ENCODE measurements around the gene DTNB.
"Not testable (repeated sequence)": the region's sequence is repeated elsewhere in the genome, so short reads cannot be mapped to it uniquely, and the experiment has no call there.

The DTNB gene

GRCh38 chr2:25620077-25620476 lies 53.3 kb downstream of the DTNB start:
- FAIRE-seq = no peak

GRCh38 chr2:25619185-25619584 lies 54.2 kb downstream of the DTNB start:
- FAIRE-seq = no peak

GRCh38 chr2:25618676-25619075 lies 54.7 kb downstream of the DTNB start:
- peak; percentile 100 for FAIRE-seq

- no peak for FAIRE-seq
Observed at GRCh38 chr2:25617948-25618646, 55.3 kb downstream of the DTNB start.

DNA sequence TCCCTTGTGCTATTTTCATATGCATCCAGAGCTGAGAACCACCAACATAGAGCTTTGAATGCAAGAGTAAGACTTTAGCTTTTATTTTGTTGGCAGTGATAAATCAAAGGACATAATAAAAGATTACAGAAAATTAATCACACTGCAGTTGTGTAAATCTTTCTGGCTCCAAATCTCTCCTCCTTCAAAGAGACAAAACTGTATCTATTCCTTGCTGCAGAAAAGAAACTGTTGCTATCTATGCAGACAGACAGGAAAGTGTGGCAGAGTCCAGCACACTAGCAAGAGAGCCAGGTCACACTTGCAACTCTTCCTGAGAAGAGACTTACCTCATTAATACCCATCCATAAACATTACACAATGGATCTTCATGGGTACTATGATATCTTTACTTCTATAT lies 57.5 kb downstream of the DTNB start:
- no peak for FAIRE-seq

DNA sequence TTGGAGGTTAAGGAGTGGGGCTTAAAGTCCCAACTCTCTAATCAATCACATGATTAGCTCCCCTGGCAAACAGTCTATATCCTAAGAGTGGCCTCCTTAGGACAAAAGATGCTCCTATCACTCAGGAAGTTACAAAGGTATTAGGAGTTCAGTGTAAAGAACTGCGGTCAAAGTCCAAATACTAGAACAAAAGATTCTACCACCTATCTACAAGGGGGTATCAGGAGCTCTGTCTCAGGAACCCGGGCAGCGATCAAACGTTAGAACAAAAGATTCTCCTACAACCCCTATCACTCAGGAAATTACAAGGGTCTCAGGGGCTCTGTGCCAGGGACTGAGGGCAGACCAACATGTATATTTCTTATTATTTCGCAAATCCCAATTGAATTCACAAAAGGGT lies 58.0 kb downstream of the DTNB start:
- FAIRE-seq = no peak

- no peak for FAIRE-seq
Observed at GRCh38 chr2:25614711-25615110, 58.7 kb downstream of the DTNB start.

- FAIRE-seq = no peak
Observed at GRCh38 chr2:25608718-25609117, 64.7 kb downstream of the DTNB start.

DNA sequence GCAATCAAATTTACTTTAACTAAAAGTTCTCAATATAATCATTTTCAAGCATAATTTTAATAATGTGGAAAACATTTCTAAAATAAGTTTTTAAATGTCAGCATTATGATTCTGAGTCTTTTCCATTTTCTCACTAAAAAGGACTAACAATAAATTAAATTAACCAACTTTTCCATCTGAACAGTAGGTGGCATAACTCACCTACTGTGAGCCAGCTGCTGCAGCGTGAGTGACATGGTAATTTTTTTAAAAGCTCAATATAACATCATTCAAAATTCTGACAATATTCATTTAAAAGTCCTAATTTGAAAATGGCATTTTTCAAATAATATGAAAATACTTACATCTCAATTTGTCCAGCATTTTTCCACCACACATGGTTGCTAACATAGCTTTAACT lies 66.5 kb downstream of the DTNB start:
- FAIRE-seq = peak; percentile 87

GRCh38 chr2:25602333-25602723 lies 71.0 kb downstream of the DTNB start:
- FAIRE-seq = no peak

DNA sequence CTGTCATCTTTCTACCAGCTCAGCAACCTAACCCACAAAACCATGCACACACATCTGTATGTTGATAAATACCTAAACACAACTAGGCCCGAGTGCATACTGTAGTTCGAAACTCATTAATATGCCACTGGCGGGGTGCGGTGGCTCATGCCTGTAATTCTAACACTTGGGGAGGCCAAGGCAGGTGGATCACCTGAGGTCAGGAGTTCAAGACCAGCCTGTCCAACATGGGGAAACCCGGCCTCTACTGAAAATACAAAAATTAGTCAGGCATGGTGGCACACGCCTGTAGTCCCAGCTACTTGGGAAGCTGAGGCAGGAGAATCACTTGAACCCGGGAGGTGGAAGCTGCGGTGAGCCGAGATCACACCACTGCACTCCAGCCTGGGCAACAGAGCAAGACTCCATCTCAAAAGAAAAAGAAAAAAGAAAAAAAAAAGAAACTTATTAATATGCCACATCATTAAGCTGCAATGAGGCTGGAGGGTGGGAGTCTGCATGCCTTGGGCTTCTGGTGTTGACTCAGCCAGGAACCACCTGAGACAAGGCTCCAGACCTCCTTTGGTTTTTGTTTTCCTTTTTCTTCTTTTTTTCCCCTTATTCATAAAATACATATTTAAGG lies 71.6 kb downstream of the DTNB start:
- not testable (repeated sequence) for FAIRE-seq

- FAIRE-seq = no peak
Observed at GRCh38 chr2:25598911-25599310, 74.5 kb downstream of the DTNB start.

GRCh38 chr2:25598332-25598731 lies 75.0 kb downstream of the DTNB start:
- FAIRE-seq = no peak

GRCh38 chr2:25597881-25598280 lies 75.5 kb downstream of the DTNB start:
- FAIRE-seq = no peak

GRCh38 chr2:25596516-25597244 lies 76.7 kb downstream of the DTNB start:
- no peak for FAIRE-seq

DNA sequence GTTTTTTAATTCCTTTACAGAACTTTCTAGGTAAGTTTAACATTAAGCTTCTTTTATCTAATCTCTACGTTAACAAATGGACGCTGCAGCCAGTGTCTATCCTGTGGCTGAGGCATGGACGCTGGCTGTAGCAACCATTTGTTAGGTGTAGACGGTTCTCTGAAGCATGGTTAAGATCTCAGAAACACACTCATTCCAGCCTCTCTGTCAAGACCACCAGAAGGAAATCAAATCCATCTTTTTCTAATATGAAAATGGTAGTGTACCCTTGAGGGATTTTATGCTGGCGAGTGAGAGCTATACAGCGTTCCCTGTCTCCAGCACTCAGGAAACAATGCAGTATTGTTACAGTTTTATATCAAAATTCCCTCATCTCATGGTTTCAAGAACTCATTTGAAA lies 78.0 kb downstream of the DTNB start:
- FAIRE-seq = no peak

DNA sequence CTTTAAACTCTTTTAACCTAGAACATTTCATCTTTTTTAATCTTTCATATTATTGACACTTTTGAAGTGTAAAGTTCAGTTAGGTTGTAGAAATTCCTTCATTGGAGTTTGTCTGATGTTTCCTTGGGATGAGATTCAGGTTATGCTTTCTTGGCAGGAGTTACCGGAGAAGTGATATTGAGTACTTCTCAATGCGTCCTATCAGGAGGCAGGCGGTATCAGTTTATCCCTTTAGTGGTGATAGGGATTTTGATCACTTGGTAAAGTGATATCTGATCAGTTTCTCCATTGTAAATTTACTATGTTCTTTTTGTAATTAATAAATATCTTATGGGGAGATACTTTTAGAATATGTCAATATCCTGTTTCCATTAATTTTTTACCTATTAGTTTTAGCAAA lies 78.4 kb downstream of the DTNB start:
- no peak for FAIRE-seq

GRCh38 chr2:25592766-25593292 lies 80.5 kb downstream of the DTNB start:
- no peak for FAIRE-seq

GRCh38 chr2:25590921-25591505 lies 82.4 kb downstream of the DTNB start:
- FAIRE-seq = no peak

DNA sequence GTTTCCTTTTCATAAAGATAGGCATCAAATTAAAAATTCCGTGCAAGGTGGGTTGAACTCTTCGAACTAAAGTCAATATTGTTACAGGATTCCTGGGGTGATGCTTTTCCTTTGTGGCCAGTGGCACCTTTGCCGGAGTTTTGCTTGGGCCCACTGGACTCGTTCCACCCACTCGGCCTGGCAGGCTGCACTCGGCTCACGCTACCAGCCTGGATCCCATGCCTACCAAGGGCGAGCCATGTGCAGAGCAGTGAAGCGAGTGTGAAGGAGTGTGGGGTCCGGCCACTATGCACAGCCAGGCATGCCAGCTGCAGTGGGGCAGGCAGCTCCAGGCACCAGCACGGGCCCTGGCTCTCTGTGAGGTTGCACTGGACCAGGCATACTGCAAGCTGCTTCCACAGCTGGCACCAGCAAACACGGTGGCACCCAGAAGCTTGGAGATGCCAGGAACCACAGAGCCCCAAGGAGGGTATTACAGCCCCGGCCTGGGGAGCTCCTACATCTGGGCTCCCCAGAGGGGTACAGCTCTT lies 83.6 kb downstream of the DTNB start:
- FAIRE-seq = no peak

GRCh38 chr2:25588576-25588975 lies 84.8 kb downstream of the DTNB start:
- no peak for FAIRE-seq

DNA sequence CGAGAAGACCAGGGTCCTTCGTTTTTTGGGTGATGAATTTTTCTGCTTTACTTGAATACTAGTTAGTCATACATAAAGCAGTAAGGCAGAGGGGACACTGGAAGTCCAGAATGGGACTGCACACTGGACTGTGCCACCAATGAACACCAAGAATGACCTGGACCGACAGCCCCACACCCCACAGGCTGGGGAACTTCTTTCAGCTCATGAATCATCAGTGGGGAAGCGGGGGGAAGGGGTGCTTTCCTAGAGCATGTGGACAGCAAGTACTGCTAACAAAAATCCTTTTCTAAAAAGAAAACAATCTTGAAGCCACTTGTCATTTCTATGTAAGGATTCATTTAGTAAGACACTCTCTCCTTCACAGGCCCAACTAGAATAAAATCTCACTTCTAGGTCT lies 86.0 kb downstream of the DTNB start:
- no peak for FAIRE-seq

DNA sequence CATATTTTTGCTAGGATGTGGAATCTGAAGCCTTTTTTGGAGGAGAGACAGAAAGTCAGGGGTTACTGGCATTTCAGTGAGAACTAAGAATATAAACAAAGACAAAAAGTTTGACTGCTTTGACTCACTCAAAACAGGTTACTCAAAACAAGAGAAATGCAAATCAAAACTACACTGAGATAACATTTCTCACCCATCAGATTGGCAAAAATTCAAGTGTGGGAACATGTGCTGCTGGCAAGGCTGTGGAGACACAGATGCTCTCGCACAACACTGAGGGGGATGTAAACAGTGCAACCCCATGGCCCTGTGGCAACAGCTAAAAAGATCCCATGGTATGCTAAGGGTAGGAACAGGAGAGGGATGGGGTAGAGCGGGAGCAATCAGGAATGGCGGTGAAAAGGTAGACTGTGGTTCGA lies 86.6 kb downstream of the DTNB start:
- no peak for FAIRE-seq
